Endothelial cell of umbilical vein (primary cell): ENCODE results near the gene SNX3. TPM values are rescaled to one million over a fixed set of nuclear protein-coding genes. Genes with fewer than 3 reads are reported as not detected.

ENCODE experiments used
- BruUV-seq: library from RNA; stranded (reverse); fragments of 400-500 nt; replicated peaks from 2 replicates; lab custom pipeline; 2021; lab: Mats Ljungman, UMichigan
- CTCF ChIA-PET: fragments of 300-600, 350-600 bp; sonication (Branson Sonifier 250); formaldehyde crosslinking; loops from one replicate; lab custom pipeline; 2021; ENCODE audit warnings: antibody characterized with exemption, inconsistent platforms; lab: Charles Lee
- POLR2A ChIA-PET: fragments of 300-600, 350-600 bp; sonication (Branson Sonifier 250); formaldehyde crosslinking; loops from one replicate; lab custom pipeline; 2021; ENCODE audit warnings: antibody characterized with exemption, inconsistent platforms; lab: Charles Lee
- DNase-seq: peaks from one replicate; pipeline ENCODE4 v3.0.0-alpha.2; 2011; ENCODE audit warnings: low read depth, low spot score
- FAIRE-seq: peaks from 2 replicates; lab custom pipeline; 2011; peaks lifted over from hg19 to GRCh38; lab: Jason Lieb, UNC
- H2AFZ ChIP-seq: 2 replicates; pipeline ENCODE4 v1.6.0; 2012; ENCODE audit warnings: low read depth, low read length, control low read depth, inconsistent platforms
- H3K27ac ChIP-seq: 2 replicates; pipeline ENCODE4 v1.5.1; 2011; ENCODE audit warnings: low read depth, mild to moderate bottlenecking, control low read depth, low read length, moderate library complexity; ENCODE audit not compliant: insufficient read depth
- H3K27me3 ChIP-seq, 2 experiments: 2 replicates each; pipeline versions ENCODE4 v1.6.0 to v1.6.1; 2011; ENCODE audit warnings: low read length in 2 of 2, mixed read lengths in 1 of 2; ENCODE audit not compliant: control insufficient read depth in 2 of 2, insufficient read depth in 2 of 2
- H3K36me3 ChIP-seq, 2 experiments: 2 replicates in 1 of 2; 3 replicates in 1 of 2; pipeline ENCODE4 v1.5.1; 2011; ENCODE audit warnings: low read length in 2 of 2, mild to moderate bottlenecking in 1 of 2, moderate library complexity in 1 of 2; ENCODE audit not compliant: control insufficient read depth in 2 of 2, insufficient read depth in 2 of 2; ENCODE audit errors: extremely low read depth in 1 of 2
- H3K4me1 ChIP-seq: 3 replicates; pipeline ENCODE4 v1.5.1; 2011; ENCODE audit warnings: mild to moderate bottlenecking, low read length; ENCODE audit not compliant: control insufficient read depth, insufficient read depth; ENCODE audit errors: extremely low read depth
- H3K4me2 ChIP-seq: 2 replicates; pipeline ENCODE4 v1.6.1; 2011; ENCODE audit warnings: low read length, control low read depth, mixed read lengths; ENCODE audit not compliant: insufficient read depth
- H3K4me3 ChIP-seq, 3 experiments: fragments of 200-600 bp in 1 of 3; sonication (generic), shearing (Covaris generic) in 1 of 3; replicated peaks in 1 of 3; 2 replicates each; pipeline ENCODE4 v1.5.1; 2011 to 2016; ENCODE audit warnings: control low read depth in 3 of 3, low read length in 3 of 3, mild to moderate bottlenecking in 2 of 3, inconsistent platforms in 1 of 3, low read depth in 1 of 3, moderate library complexity in 1 of 3; ENCODE audit not compliant: insufficient read depth in 1 of 3
- H3K79me2 ChIP-seq: 2 replicates; pipeline ENCODE4 v1.6.0; 2012; ENCODE audit warnings: low read length, inconsistent platforms; ENCODE audit not compliant: control insufficient read depth, insufficient read depth
- H3K9ac ChIP-seq: replicated peaks from 2 replicates; pipeline ENCODE3; 2011; ENCODE audit warnings: low read length, control low read depth; ENCODE audit not compliant: insufficient read depth; ENCODE audit errors: extremely low read depth
- H3K9me1 ChIP-seq: replicated peaks from 3 replicates; pipeline ENCODE4 v1.6.0; 2011; ENCODE audit warnings: mild to moderate bottlenecking, low read length; ENCODE audit not compliant: control insufficient read depth, insufficient read depth; ENCODE audit errors: extremely low read depth
- H3K9me3 ChIP-seq: replicated peaks from 2 replicates; pipeline ENCODE4 v1.5.1; 2012; ENCODE audit warnings: low read length, inconsistent platforms; ENCODE audit not compliant: control insufficient read depth, insufficient read depth
- H4K20me1 ChIP-seq: replicated peaks from 2 replicates; pipeline ENCODE3; 2011; ENCODE audit warnings: mild to moderate bottlenecking, low read length; ENCODE audit not compliant: control insufficient read depth, insufficient read depth; ENCODE audit errors: extremely low read depth
- CTCF ChIP-seq, 2 donors: IDR thresholded peaks; 1 replicate in 1 of 2; 2 replicates in 1 of 2; pipeline ENCODE4 v1.5.1; 2011; ENCODE audit warnings: low read length in 2 of 2, mild to moderate bottlenecking in 2 of 2, moderate library complexity in 2 of 2, control low read depth in 1 of 2, inconsistent platforms in 1 of 2, low read depth in 1 of 2; ENCODE audit not compliant: insufficient read depth in 1 of 2; ENCODE audit errors: extremely low read depth in 1 of 2
- EZH2 ChIP-seq: IDR thresholded peaks from 2 replicates; pipeline ENCODE4 v1.6.1; 2012; ENCODE audit warnings: borderline replicate concordance, low read depth, mild to moderate bottlenecking, moderate library complexity, low read length, inconsistent platforms; ENCODE audit not compliant: severe bottlenecking
- FOS ChIP-seq: IDR thresholded peaks from 2 replicates; pipeline ENCODE4 v1.6.1; 2011; ENCODE audit warnings: mild to moderate bottlenecking, low read length, moderate library complexity, borderline replicate concordance; ENCODE audit not compliant: insufficient read depth
- GATA2 ChIP-seq: IDR thresholded peaks from 2 replicates; pipeline ENCODE4 v1.7.0; 2011; ENCODE audit warnings: low read depth, mild to moderate bottlenecking, moderate library complexity, mixed read lengths, low read length; ENCODE audit not compliant: insufficient read length, insufficient read depth
- JUN ChIP-seq: IDR thresholded peaks from 2 replicates; pipeline ENCODE4 v1.6.1; 2011; ENCODE audit warnings: borderline replicate concordance, low read depth; ENCODE audit not compliant: insufficient read length, insufficient read depth
- MYC ChIP-seq: IDR thresholded peaks from one replicate; pipeline ENCODE4 v1.6.1; 2011; ENCODE audit warnings: mild to moderate bottlenecking, low read depth, low read length
- POLR2A ChIP-seq: IDR thresholded peaks from 2 replicates; pipeline ENCODE4 v1.6.1; 2012; ENCODE audit warnings: low read depth, mild to moderate bottlenecking, control low read depth, low read length
- dilution Hi-C: fragments of 300-500 bp; cut with MboI; formaldehyde crosslinking; loops from one replicate; pipeline ENCODE4 v1.15.0; 2019; ENCODE audit warnings: low sequenced_read_pairs; ENCODE audit not compliant: extremely low pct_ligation_motif_present
- intact Hi-C: fragments of 100-400 bp; cut with micrococcal nuclease; formaldehyde crosslinking; loops from one replicate; pipeline ENCODE4 v1.10.0; 2022
- polyA plus RNA-seq, 4 experiments: library from polyadenylated mRNA; depleted of rRNA in 3 of 4; stranded (reverse) in 3 of 4; unstranded in 1 of 4; fragments of >200 nt; gene quantifications; 2 replicates each; pipeline versions ENCODE4 v1.2.1 to v1.2.3, GENCODE V29; 2011 to 2012; ENCODE audit warnings: missing spikeins in 1 of 4
- total RNA-seq: library from RNA; stranded (reverse); gene quantifications from 2 replicates; pipeline ENCODE4 v1.2.3, GENCODE V29; 2021
- TF ChIP-seq, protein P1 (sequence below): IDR thresholded peaks from 2 replicates; pipeline ENCODE4 v1.6.1; 2011; ENCODE audit not compliant: insufficient read depth, insufficient read length

Gene SNX3
- total and polyA plus RNA-seq, 2 donors (not counting 3 experiments of a cell fraction or from before 2014, with no cell fraction given): 155 to 281 TPM

DNA sequence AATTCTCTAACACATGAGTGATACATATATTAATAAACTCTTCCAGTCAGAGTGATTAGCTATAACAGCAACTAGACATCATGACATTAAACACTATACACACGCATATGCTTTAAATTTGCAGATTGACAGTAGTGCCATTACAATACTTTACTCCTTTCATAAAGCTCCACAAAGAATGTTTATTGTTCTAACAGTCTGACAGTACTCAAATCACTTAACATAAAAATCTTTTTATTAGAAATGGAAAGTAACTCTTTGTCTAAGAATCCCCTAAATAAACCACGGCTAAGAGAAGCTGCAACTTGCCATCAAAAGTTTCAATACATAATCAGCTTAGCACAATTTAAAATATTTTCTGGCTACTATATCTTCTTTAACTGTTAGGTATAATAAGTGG, 24.0 kb downstream of the SNX3 start:
- no peaks in the 10 kb centered on the region for H3K4me1 ChIP-seq
- H3K36me3 ChIP-seq: no peaks in the 10 kb centered on the region
- H3K4me2 ChIP-seq: no peak overlapping the region
- DNase-seq: no peak
- intact Hi-C loops: no loop called here
- no peaks in the 10 kb centered on the region for H3K9me3 ChIP-seq
- no peak overlapping the region for H3K9ac ChIP-seq
- H2AFZ ChIP-seq: no peak overlapping the region
- H3K27ac ChIP-seq: no peak overlapping the region
- H3K4me3 ChIP-seq: no peak overlapping the region
- dilution Hi-C loops: no loop called here
- no TSS peak for BruUV-seq
- H3K27me3 ChIP-seq: no peaks in the 10 kb centered on the region
- ChIA-PET POLR2A (no interaction called here), CTCF (interaction anchor here (1.0 to 1.2 kb wide), 3 partner anchors 12 to 255 kb away, joined by 3 to 5 read pairs (median 5); no protein-coding TSS in a partner anchor)
- H3K79me2 ChIP-seq: peaks cover 37% of the 10 kb centered on the region
- no peak for FAIRE-seq
- H3K9me1 ChIP-seq: no peaks in the 10 kb centered on the region
- H4K20me1 ChIP-seq: no peaks in the 10 kb centered on the region
- no peak for TF ChIP-seq FOS
- no peak for TF ChIP-seq JUN
- TF ChIP-seq CTCF (IDR thresholded peaks at IDR 0.05; ENCODE audit: extremely low read depth in 1 of 2, insufficient read depth in 1 of 2, low read depth in 1 of 2, low read length in 2 of 2): no peak
- TF ChIP-seq EZH2: no peak
- TF ChIP-seq POLR2A: no peak
- no peak for TF ChIP-seq MYC
- TF ChIP-seq GATA2: no peak
- TF ChIP-seq, protein P1, sequence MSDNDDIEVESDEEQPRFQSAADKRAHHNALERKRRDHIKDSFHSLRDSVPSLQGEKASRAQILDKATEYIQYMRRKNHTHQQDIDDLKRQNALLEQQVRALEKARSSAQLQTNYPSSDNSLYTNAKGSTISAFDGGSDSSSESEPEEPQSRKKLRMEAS: no peak
